ENCODE results near the gene GIMAP5.
A peak's percentile ranks its signal among the peaks of the same experiment; 100 is the strongest.

GIMAP5 gene

GRCh38 chr7:150703209-150703608, 34.0 kb upstream of the GIMAP5 start:
- no peaks in the 10 kb centered on the region for H4K20me1 ChIP-seq (ENCODE audit: insufficient read depth, low read length)
- H3K27me3 ChIP-seq (ENCODE audit: insufficient read depth, low read length, poor library complexity): no peaks in the 10 kb centered on the region
- no peaks in the 10 kb centered on the region for H3K4me1 ChIP-seq (ENCODE audit: insufficient read depth, low read length)
- H3K4me3 ChIP-seq (ENCODE audit: low read depth in 1 of 2, low read length in 2 of 2): no peak overlapping the region
- no peak overlapping the region for H2AFZ ChIP-seq (ENCODE audit: low read depth, low read length)
- DNase-seq (no peak), ATAC-seq (ENCODE audit: insufficient read depth, low read depth) (no peak)
- H3K4me2 ChIP-seq (ENCODE audit: insufficient read depth, low read length): no peak overlapping the region
- peaks cover 33% of the 10 kb centered on the region for H3K9me3 ChIP-seq (ENCODE audit: insufficient read depth, low read length, severe bottlenecking)
- no peak overlapping the region for H3K27ac ChIP-seq (ENCODE audit: low read length)
- H3K79me2 ChIP-seq (ENCODE audit: insufficient read depth, low read length): no peaks in the 10 kb centered on the region
- no peak overlapping the region for H3K9ac ChIP-seq (ENCODE audit: low read depth, low read length)
- TF ChIP-seq EZH2 (IDR thresholded peaks at IDR 0.05; ENCODE audit: borderline replicate concordance, low read depth, low read length, severe bottlenecking) (no peak), CTCF (IDR thresholded peaks at IDR 0.05; ENCODE audit: borderline replicate concordance, extremely low read depth, low read length, poor library complexity, severe bottlenecking) (no peak)
- H3K36me3 ChIP-seq (ENCODE audit: insufficient read depth, low read length): no peaks in the 10 kb centered on the region

GRCh38 chr7:150715293-150715692, 21.9 kb upstream of the GIMAP5 start:
- Histone ChIP-seq H3K4me3 (ENCODE audit: low read depth in 1 of 2, low read length in 2 of 2) (no peak overlapping the region), H3K4me2 (ENCODE audit: insufficient read depth, low read length) (peak overlapping the region; percentile 81), H3K9me3 (ENCODE audit: insufficient read depth, low read length, severe bottlenecking) (peaks cover 3% of the 10 kb centered on the region), H3K27ac (ENCODE audit: low read length) (peak overlapping the region; percentile 85), H3K36me3 (ENCODE audit: insufficient read depth, low read length) (peaks cover 20% of the 10 kb centered on the region), H3K9ac (ENCODE audit: low read depth, low read length) (no peak overlapping the region), H3K79me2 (ENCODE audit: insufficient read depth, low read length) (peaks cover 32% of the 10 kb centered on the region), H3K27me3 (ENCODE audit: insufficient read depth, low read length, poor library complexity) (no peaks in the 10 kb centered on the region), H4K20me1 (ENCODE audit: insufficient read depth, low read length) (no peaks in the 10 kb centered on the region), H3K4me1 (ENCODE audit: insufficient read depth, low read length) (peaks cover 51% of the 10 kb centered on the region), H2AFZ (ENCODE audit: low read depth, low read length) (no peak overlapping the region; the same call in 1 of the 2 replicates)
- DNase-seq (no peak), ATAC-seq (ENCODE audit: insufficient read depth, low read depth) (no peak)
- peak; percentile 29 for TF ChIP-seq CTCF (IDR thresholded peaks at IDR 0.05; ENCODE audit: borderline replicate concordance, extremely low read depth, low read length, poor library complexity, severe bottlenecking)
- no peak for TF ChIP-seq EZH2 (IDR thresholded peaks at IDR 0.05; ENCODE audit: borderline replicate concordance, low read depth, low read length, severe bottlenecking)

- Histone ChIP-seq H3K4me2 (ENCODE audit: insufficient read depth, low read length) (peak overlapping the region; percentile 81), H3K9ac (ENCODE audit: low read depth, low read length) (peak overlapping the region; percentile 67), H3K36me3 (ENCODE audit: insufficient read depth, low read length) (peaks cover 24% of the 10 kb centered on the region), H3K27me3 (ENCODE audit: insufficient read depth, low read length, poor library complexity) (no peaks in the 10 kb centered on the region), H3K27ac (ENCODE audit: low read length) (peak overlapping the region; percentile 85), H3K4me3 (ENCODE audit: low read depth in 1 of 2, low read length in 2 of 2) (peak overlapping the region in 1 of 2 experiments; percentile 78; a peak in 2 of 4 replicates), H3K9me3 (ENCODE audit: insufficient read depth, low read length, severe bottlenecking) (peaks cover 3% of the 10 kb centered on the region), H4K20me1 (ENCODE audit: insufficient read depth, low read length) (no peaks in the 10 kb centered on the region), H3K4me1 (ENCODE audit: insufficient read depth, low read length) (peaks cover 55% of the 10 kb centered on the region), H2AFZ (ENCODE audit: low read depth, low read length) (peak overlapping the region; percentile 68), H3K79me2 (ENCODE audit: insufficient read depth, low read length) (peaks cover 32% of the 10 kb centered on the region)
- ATAC-seq (ENCODE audit: insufficient read depth, low read depth): no peak
- no peak for TF ChIP-seq CTCF (IDR thresholded peaks at IDR 0.05; ENCODE audit: borderline replicate concordance, extremely low read depth, low read length, poor library complexity, severe bottlenecking)
- TF ChIP-seq EZH2 (IDR thresholded peaks at IDR 0.05; ENCODE audit: borderline replicate concordance, low read depth, low read length, severe bottlenecking): no peak
- no peak for DNase-seq
Observed at GRCh38 chr7:150715738-150716137, 21.5 kb upstream of the GIMAP5 start.

GRCh38 chr7:150716368-150716767, 20.9 kb upstream of the GIMAP5 start, which contains the start of gene GIMAP1:
Gene GIMAP1 (plus strand): TSS chr7:150716613. CDS start chr7:150719048, 2,435 bp downstream.
- no peak for TF ChIP-seq CTCF (IDR thresholded peaks at IDR 0.05; ENCODE audit: borderline replicate concordance, extremely low read depth, low read length, poor library complexity, severe bottlenecking)
- TF ChIP-seq EZH2 (IDR thresholded peaks at IDR 0.05; ENCODE audit: borderline replicate concordance, low read depth, low read length, severe bottlenecking): no peak
- no peaks in the 10 kb centered on the region for H3K27me3 ChIP-seq (ENCODE audit: insufficient read depth, low read length, poor library complexity)
- H2AFZ ChIP-seq (ENCODE audit: low read depth, low read length): peak within 1 kb of the TSS; percentile 68
- peak within 1 kb of the TSS; percentile 85 for H3K27ac ChIP-seq (ENCODE audit: low read length)
- no peaks in the 10 kb centered on the region for H4K20me1 ChIP-seq (ENCODE audit: insufficient read depth, low read length)
- peaks cover 3% of the 10 kb centered on the region for H3K9me3 ChIP-seq (ENCODE audit: insufficient read depth, low read length, severe bottlenecking)
- peaks cover 27% of the 10 kb centered on the region for H3K36me3 ChIP-seq (ENCODE audit: insufficient read depth, low read length)
- peak within 1 kb of the TSS; percentile 67 for H3K9ac ChIP-seq (ENCODE audit: low read depth, low read length)
- peak within 1 kb of the TSS; percentile 45 to 78 for H3K4me3 ChIP-seq (ENCODE audit: low read depth in 1 of 2, low read length in 2 of 2)
- peaks cover 55% of the 10 kb centered on the region for H3K4me1 ChIP-seq (ENCODE audit: insufficient read depth, low read length)
- H3K4me2 ChIP-seq (ENCODE audit: insufficient read depth, low read length): peak within 1 kb of the TSS; percentile 81
- DNase-seq: peak; percentile 85
- ATAC-seq (ENCODE audit: insufficient read depth, low read depth): peak; percentile 95
- peaks cover 32% of the 10 kb centered on the region for H3K79me2 ChIP-seq (ENCODE audit: insufficient read depth, low read length)

All from DND-41 (cell line).